Measurements from ENCODE around the gene RBKS.

The RBKS gene

DNA sequence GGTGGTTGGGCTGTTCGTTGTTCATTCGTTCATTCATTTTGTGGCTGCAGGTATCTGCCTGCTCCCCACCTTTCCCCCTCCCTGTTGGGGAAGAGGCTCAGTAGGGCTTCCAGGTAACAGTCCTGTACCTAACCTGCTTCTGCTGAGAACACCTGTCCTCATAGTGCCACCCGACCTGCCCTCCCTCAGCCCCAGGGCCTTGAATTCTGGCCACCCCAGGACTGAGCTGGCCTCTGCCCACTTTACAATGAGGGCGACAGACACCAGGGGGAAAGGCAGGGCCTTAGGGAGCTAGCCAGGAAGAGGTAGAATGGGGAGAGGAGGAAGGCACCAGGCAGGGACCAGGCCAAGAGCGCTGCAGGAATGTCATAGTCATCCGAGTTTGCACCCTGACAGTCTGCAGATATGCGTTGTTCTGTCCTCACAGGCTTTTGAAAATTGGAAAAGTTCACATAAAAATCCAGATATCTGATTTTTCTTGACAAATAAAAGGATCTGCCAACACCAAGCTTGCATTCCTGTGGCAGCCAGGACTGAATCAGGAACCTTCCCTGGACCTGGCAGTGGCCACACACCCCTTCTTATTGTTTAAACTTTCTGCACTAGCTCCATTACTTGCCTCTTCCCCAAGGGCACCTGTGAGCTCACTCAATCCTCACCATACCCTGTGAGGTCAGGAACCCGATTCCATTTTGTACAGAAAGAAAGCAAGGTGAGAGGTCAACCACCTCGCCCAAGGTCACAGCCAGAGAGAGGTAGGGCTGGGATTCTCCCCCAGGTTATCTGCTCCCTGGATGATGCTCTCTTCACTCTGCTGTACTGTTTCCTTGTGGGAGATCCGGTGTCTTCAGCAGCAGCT, 153.9 kb downstream of the RBKS start:
- Histone ChIP-seq H2AFZ (ENCODE audit: low read depth) (no peak overlapping the region), H3K4me3 (IDR thresholded peaks at IDR 0.05; ENCODE audit: insufficient read depth, low read depth, low read length) (no peak overlapping the region), H3K79me2 (ENCODE audit: insufficient read depth, low read depth) (no peaks in the 10 kb centered on the region), H3K4me2 (no peak overlapping the region), H3K27me3 (ENCODE audit: insufficient read depth, low read depth) (no peaks in the 10 kb centered on the region), H3K9ac (no peak overlapping the region), H3K36me3 (ENCODE audit: insufficient read depth) (no peaks in the 10 kb centered on the region), H3K4me1 (ENCODE audit: low read depth, poor library complexity, severe bottlenecking) (no peaks in the 10 kb centered on the region), H4K20me1 (ENCODE audit: insufficient read depth) (no peaks in the 10 kb centered on the region), H3K27ac (no peak overlapping the region)
- TF ChIP-seq, protein P1, sequence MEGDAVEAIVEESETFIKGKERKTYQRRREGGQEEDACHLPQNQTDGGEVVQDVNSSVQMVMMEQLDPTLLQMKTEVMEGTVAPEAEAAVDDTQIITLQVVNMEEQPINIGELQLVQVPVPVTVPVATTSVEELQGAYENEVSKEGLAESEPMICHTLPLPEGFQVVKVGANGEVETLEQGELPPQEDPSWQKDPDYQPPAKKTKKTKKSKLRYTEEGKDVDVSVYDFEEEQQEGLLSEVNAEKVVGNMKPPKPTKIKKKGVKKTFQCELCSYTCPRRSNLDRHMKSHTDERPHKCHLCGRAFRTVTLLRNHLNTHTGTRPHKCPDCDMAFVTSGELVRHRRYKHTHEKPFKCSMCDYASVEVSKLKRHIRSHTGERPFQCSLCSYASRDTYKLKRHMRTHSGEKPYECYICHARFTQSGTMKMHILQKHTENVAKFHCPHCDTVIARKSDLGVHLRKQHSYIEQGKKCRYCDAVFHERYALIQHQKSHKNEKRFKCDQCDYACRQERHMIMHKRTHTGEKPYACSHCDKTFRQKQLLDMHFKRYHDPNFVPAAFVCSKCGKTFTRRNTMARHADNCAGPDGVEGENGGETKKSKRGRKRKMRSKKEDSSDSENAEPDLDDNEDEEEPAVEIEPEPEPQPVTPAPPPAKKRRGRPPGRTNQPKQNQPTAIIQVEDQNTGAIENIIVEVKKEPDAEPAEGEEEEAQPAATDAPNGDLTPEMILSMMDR (conservative IDR thresholded peaks at IDR 0.05; ENCODE audit: low read depth, low read length): no peak

DNA sequence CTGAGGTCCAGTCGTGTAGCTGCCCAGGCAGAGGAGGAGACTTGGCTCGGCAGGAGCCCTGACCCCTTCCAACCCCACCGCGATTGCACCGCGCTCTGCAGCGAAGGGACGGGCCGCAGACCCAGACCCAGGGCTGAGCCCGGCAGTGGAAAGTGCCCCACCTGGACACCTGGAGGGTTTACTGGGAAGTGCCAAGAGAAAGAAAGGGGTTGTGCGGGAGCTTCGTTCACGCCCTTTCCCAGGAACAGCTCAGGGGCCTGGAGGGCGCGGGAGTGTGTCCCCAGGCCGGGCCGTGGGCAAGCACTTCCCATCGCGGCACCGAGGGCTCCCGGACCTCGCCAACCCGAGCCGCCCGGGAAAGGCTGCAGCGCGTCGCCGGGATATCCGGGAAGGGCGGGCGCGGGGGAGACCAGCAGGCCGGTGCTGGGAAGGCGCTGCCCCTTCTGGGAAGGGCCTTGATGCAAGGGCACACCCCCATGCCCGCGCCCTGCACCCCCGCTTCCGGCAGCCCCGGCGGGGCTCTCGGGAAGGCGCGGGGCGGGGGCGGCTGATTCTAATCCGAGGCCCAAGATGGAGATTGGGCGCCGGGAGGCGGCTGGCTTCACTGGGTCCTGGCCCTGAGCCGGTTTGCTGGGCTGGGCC, 154.8 kb downstream of the RBKS start:
- Histone ChIP-seq H3K27ac (no peak overlapping the region), H3K27me3 (ENCODE audit: insufficient read depth, low read depth) (no peaks in the 10 kb centered on the region), H3K4me3 (IDR thresholded peaks at IDR 0.05; ENCODE audit: insufficient read depth, low read depth, low read length) (no peak overlapping the region), H3K4me2 (no peak overlapping the region), H4K20me1 (ENCODE audit: insufficient read depth) (no peaks in the 10 kb centered on the region), H3K4me1 (ENCODE audit: low read depth, poor library complexity, severe bottlenecking) (no peaks in the 10 kb centered on the region), H3K9ac (no peak overlapping the region), H3K36me3 (ENCODE audit: insufficient read depth) (no peaks in the 10 kb centered on the region), H3K79me2 (ENCODE audit: insufficient read depth, low read depth) (no peaks in the 10 kb centered on the region), H2AFZ (ENCODE audit: low read depth) (no peak overlapping the region)
- TF ChIP-seq, protein P1 (conservative IDR thresholded peaks at IDR 0.05; ENCODE audit: low read depth, low read length): no peak

DNA sequence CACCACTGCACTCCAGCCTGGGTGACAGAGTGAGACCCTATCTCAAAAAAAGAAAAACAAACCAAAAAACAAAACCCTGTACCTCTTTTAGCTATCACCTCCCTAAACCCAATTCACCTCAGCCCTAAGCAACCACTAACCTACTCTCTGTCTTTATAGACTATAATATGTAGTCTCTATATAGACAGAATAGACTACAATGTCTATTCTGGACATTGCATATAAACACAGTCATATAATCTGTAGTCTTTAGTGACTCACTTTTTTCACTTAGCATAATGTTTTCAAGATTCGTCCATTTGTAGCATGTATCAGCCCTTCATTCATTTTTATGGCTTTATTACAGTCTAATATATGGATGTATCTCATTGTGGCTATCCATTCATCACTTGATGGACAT, 155.9 kb downstream of the RBKS start:
- TF ChIP-seq, protein P1 (conservative IDR thresholded peaks at IDR 0.05; ENCODE audit: low read depth, low read length): no peak
- Histone ChIP-seq H3K27me3 (ENCODE audit: insufficient read depth, low read depth) (no peaks in the 10 kb centered on the region), H2AFZ (ENCODE audit: low read depth) (no peak overlapping the region), H3K36me3 (ENCODE audit: insufficient read depth) (no peaks in the 10 kb centered on the region), H3K4me2 (no peak overlapping the region), H3K9ac (no peak overlapping the region), H3K27ac (no peak overlapping the region), H4K20me1 (ENCODE audit: insufficient read depth) (no peaks in the 10 kb centered on the region), H3K4me3 (IDR thresholded peaks at IDR 0.05; ENCODE audit: insufficient read depth, low read depth, low read length) (no peak overlapping the region), H3K79me2 (ENCODE audit: insufficient read depth, low read depth) (no peaks in the 10 kb centered on the region), H3K4me1 (ENCODE audit: low read depth, poor library complexity, severe bottlenecking) (no peaks in the 10 kb centered on the region)
